ENCODE measurements around the gene ANKFN1. TPM values are rescaled to one million over a fixed set of nuclear protein-coding genes. Genes with fewer than 3 reads are reported as not detected.

The ANKFN1 gene
- total RNA-seq, 1 donor from 2014 or later: not detected

DNA sequence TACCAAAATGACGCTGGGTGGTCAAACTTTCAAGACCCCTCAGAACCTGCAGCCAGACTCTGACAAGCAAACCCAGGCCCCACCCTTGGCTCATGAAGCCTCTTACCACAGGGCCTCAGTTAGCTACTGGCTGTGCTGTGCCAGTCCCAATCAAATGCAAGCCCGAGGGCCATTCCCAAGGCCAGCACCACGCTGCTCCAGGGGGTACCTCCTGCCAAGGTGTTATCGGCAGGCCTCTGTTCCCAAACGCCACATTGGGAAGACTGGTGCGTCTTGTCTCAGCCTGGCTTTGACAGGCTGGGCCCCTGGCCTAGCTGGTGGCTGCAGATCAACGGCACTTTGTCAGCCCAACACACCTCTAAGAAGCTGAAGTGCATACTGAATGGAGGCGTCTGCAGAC lies 404.4 kb downstream of the ANKFN1 start:
- H3K9me3 ChIP-seq (ENCODE audit: low read depth): no peaks in the 10 kb centered on the region
- no peaks in the 10 kb centered on the region for H3K79me2 ChIP-seq (ENCODE audit: low read depth)
- no peak overlapping the region for H3K9ac ChIP-seq
- H3K4me3 ChIP-seq: no peak overlapping the region
- Mint-ChIP-seq H3K4me3 (no peak overlapping the region), H3K9me3 (peaks cover 3% of the 10 kb centered on the region), H3K36me3 (no peaks in the 10 kb centered on the region), H3K4me1 (no peaks in the 10 kb centered on the region), H3K27me3 (ENCODE audit: insufficient read depth, low read depth) (peaks cover 2% of the 10 kb centered on the region), H3K27ac (no peak overlapping the region)
- TF ChIP-seq, protein P1, sequence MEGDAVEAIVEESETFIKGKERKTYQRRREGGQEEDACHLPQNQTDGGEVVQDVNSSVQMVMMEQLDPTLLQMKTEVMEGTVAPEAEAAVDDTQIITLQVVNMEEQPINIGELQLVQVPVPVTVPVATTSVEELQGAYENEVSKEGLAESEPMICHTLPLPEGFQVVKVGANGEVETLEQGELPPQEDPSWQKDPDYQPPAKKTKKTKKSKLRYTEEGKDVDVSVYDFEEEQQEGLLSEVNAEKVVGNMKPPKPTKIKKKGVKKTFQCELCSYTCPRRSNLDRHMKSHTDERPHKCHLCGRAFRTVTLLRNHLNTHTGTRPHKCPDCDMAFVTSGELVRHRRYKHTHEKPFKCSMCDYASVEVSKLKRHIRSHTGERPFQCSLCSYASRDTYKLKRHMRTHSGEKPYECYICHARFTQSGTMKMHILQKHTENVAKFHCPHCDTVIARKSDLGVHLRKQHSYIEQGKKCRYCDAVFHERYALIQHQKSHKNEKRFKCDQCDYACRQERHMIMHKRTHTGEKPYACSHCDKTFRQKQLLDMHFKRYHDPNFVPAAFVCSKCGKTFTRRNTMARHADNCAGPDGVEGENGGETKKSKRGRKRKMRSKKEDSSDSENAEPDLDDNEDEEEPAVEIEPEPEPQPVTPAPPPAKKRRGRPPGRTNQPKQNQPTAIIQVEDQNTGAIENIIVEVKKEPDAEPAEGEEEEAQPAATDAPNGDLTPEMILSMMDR (IDR thresholded peaks at IDR 0.05): no peak
- TF ChIP-seq EZH2phosphoT487 (IDR thresholded peaks at IDR 0.05) (no peak), EZH2 (IDR thresholded peaks at IDR 0.05) (no peak)
- H3K27me3 ChIP-seq: no peaks in the 10 kb centered on the region
- no peak overlapping the region for H2AFZ ChIP-seq (replicated peaks)
- DNase-seq (ENCODE audit: low spot score): no peak
- no peaks in the 10 kb centered on the region for H3F3A ChIP-seq (ENCODE audit: low read depth)
- no peaks in the 10 kb centered on the region for H3K36me3 ChIP-seq
- no peak overlapping the region for H3K27ac ChIP-seq
- H3K4me1 ChIP-seq: peaks cover 4% of the 10 kb centered on the region
- H4K20me1 ChIP-seq (ENCODE audit: low read depth): no peaks in the 10 kb centered on the region
- no peak overlapping the region for H3K4me2 ChIP-seq

DNA sequence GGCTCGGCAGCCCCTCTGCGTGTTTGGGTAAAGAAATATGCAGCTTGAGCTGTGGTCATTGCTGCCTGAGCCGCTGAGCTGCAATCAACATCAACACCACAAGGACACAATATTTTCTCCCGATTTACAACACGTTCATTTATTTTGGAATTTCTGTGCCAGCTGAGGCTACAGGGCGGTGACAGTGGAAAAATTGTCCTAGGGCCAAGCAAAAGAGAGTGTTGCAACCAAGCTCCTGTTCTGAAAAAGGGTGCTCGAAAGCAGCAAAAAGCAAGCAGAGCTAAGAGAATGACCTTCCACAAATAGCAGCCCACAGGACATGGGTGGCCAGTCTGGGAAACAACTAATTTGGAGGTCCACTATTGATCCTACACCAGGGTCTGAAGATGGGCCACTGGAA lies 404.8 kb downstream of the ANKFN1 start:
- H3K9me3 Mint-ChIP-seq: peaks cover 3% of the 10 kb centered on the region
- no peaks in the 10 kb centered on the region for H3K4me1 Mint-ChIP-seq

More for the DNA sequence above, 404.8 kb downstream of the ANKFN1 start:
- Histone ChIP-seq H3K79me2 (ENCODE audit: low read depth) (no peaks in the 10 kb centered on the region), H3K4me1 (peaks cover 4% of the 10 kb centered on the region), H3F3A (ENCODE audit: low read depth) (no peaks in the 10 kb centered on the region), H4K20me1 (ENCODE audit: low read depth) (no peaks in the 10 kb centered on the region), H3K9ac (no peak overlapping the region), H3K27ac (no peak overlapping the region), H2AFZ (replicated peaks) (no peak overlapping the region), H3K36me3 (no peaks in the 10 kb centered on the region), H3K4me2 (no peak overlapping the region), H3K4me3 (no peak overlapping the region), H3K9me3 (ENCODE audit: low read depth) (no peaks in the 10 kb centered on the region), H3K27me3 (no peaks in the 10 kb centered on the region)
- H3K4me3 Mint-ChIP-seq: no peak overlapping the region
- no peak for DNase-seq (ENCODE audit: low spot score)
- TF ChIP-seq EZH2phosphoT487 (IDR thresholded peaks at IDR 0.05): no peak
- TF ChIP-seq, protein P1 (IDR thresholded peaks at IDR 0.05): no peak
- TF ChIP-seq EZH2 (IDR thresholded peaks at IDR 0.05): no peak
- no peaks in the 10 kb centered on the region for H3K36me3 Mint-ChIP-seq
- peaks cover 2% of the 10 kb centered on the region for H3K27me3 Mint-ChIP-seq (ENCODE audit: insufficient read depth, low read depth)
- H3K27ac Mint-ChIP-seq: no peak overlapping the region

Small RNA genes lying within 50 kb of the gene (small RNA-seq; reads per million reads assigned to genes)
- gene AC006600.1: not detected
